HEK293 (cell line): ENCODE data around the gene MTUS2.

Experiments
- CTCF ChIP-seq: fragments of 450-650 bp; formaldehyde crosslinking; IDR thresholded peaks from 2 replicates; pipeline ENCODE4 v1.5.1; 2016; ENCODE audit warnings: missing biosample characterization, missing genetic modification characterization
- SALL2 ChIP-seq: fragments of 450-650 bp; formaldehyde crosslinking; IDR thresholded peaks from 2 replicates; pipeline ENCODE4 v1.5.0; 2017; ENCODE audit warnings: missing biosample characterization, mild to moderate bottlenecking, missing genetic modification characterization, borderline replicate concordance
- SETDB1 ChIP-seq: IDR thresholded peaks from one replicate; pipeline ENCODE4 v1.6.1; 2017; ENCODE audit warnings: mild to moderate bottlenecking, low read length, moderate library complexity, mixed read lengths; ENCODE audit not compliant: insufficient read length
- TSHZ1 ChIP-seq: fragments of 450-650 bp; formaldehyde crosslinking; IDR thresholded peaks from 2 replicates; pipeline ENCODE4 v1.5.1; 2016; ENCODE audit warnings: missing biosample characterization, missing genetic modification characterization, borderline replicate concordance
- YY1 ChIP-seq: fragments of 450-650 bp; formaldehyde crosslinking; IDR thresholded peaks from 2 replicates; pipeline ENCODE4 v1.5.1; 2018; ENCODE audit warnings: missing biosample characterization, missing genetic modification characterization
- ZBTB1 ChIP-seq: fragments of 450-650 bp; formaldehyde crosslinking; IDR thresholded peaks from 2 replicates; pipeline ENCODE4 v1.5.1; 2016; ENCODE audit warnings: missing biosample characterization, missing genetic modification characterization
- ZIC2 ChIP-seq: fragments of 450-650 bp; formaldehyde crosslinking; IDR thresholded peaks from 2 replicates; pipeline ENCODE4 v1.5.1; 2016; ENCODE audit warnings: missing biosample characterization, missing genetic modification characterization
- ZNF140 ChIP-seq: fragments of 450-650 bp; formaldehyde crosslinking; IDR thresholded peaks from 2 replicates; pipeline ENCODE4 v1.5.1; 2016; ENCODE audit warnings: missing biosample characterization, missing genetic modification characterization
- ZNF18 ChIP-seq: fragments of 450-650 bp; formaldehyde crosslinking; IDR thresholded peaks from 2 replicates; pipeline ENCODE4 v1.5.1; 2016; ENCODE audit warnings: missing biosample characterization, missing genetic modification characterization
- ZNF423 ChIP-seq: fragments of 450-650 bp; formaldehyde crosslinking; IDR thresholded peaks from 2 replicates; pipeline ENCODE4 v1.5.1; 2016; ENCODE audit warnings: missing biosample characterization, missing genetic modification characterization
- ZNF707 ChIP-seq: fragments of 450-650 bp; formaldehyde crosslinking; IDR thresholded peaks from 2 replicates; pipeline ENCODE4 v1.5.1; 2016; ENCODE audit warnings: missing biosample characterization, missing genetic modification characterization

- TF ChIP-seq CTCF (tag by site-specific recombination) (no peak), ZIC2 (tag by site-specific recombination) (no peak), ZNF707 (tag by site-specific recombination) (no peak), ZNF423 (tag by site-specific recombination) (no peak), SETDB1 (no peak), ZNF18 (tag by site-specific recombination) (no peak), ZBTB1 (tag by site-specific recombination) (no peak), TSHZ1 (tag by site-specific recombination) (no peak), YY1 (tag by site-specific recombination) (no peak), ZNF140 (tag by site-specific recombination) (no peak), SALL2 (tag by site-specific recombination) (no peak)
Observed at GRCh38 chr13:29522044-29522685, 702.0 kb downstream of the MTUS2 start.
